ENCODE measurements around the gene FST.

The FST gene

GRCh38 chr5:53438486-53439472 lies 41.6 kb upstream of the FST start:
- H3K4me3 ChIP-seq (ENCODE audit: low read depth, low read length) = no peak overlapping the region
- no peak for DNase-seq (ENCODE audit: low read depth)
- no peak for TF ChIP-seq CTCF (IDR thresholded peaks at IDR 0.05; ENCODE audit: low read depth, low read length, missing control alignments)

GRCh38 chr5:53442961-53443360 lies 37.5 kb upstream of the FST start:
- no peak for DNase-seq (ENCODE audit: low read depth)
- no peak overlapping the region for H3K4me3 ChIP-seq (ENCODE audit: low read depth, low read length)
- no peak for TF ChIP-seq CTCF (IDR thresholded peaks at IDR 0.05; ENCODE audit: low read depth, low read length, missing control alignments)

- no peak for DNase-seq (ENCODE audit: low read depth)
- no peak for TF ChIP-seq CTCF (IDR thresholded peaks at IDR 0.05; ENCODE audit: low read depth, low read length, missing control alignments)
- H3K4me3 ChIP-seq (ENCODE audit: low read depth, low read length) = no peak overlapping the region
These were observed 34.9 kb upstream of the FST start for GRCh38 chr5:53445569-53445968.

GRCh38 chr5:53446908-53447307 lies 33.5 kb upstream of the FST start:
- no peak overlapping the region for H3K4me3 ChIP-seq (ENCODE audit: low read depth, low read length)
- TF ChIP-seq CTCF (IDR thresholded peaks at IDR 0.05; ENCODE audit: low read depth, low read length, missing control alignments) = no peak
- no peak for DNase-seq (ENCODE audit: low read depth)

DNA sequence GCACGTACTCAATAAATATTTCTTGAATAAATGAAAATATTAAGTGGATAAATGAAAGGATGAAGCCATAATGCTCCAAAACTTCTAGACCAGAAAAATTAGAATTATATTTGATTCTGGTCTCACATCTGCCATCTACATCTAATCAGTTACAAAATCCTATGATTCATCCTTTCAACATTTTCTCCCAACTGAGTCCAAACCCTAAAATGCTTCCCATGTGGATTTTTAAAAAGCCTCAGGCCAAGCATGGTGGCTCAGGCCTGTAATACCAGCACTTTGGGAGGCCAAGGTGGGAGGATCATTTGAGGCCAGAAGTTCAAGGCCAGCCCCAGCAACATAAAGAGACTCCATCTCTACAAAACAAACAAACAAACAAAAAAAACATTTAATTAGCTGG lies 31.6 kb upstream of the FST start:
- H3K4me3 ChIP-seq (ENCODE audit: low read depth, low read length) = no peak overlapping the region
- no peak for DNase-seq (ENCODE audit: low read depth)
- TF ChIP-seq CTCF (IDR thresholded peaks at IDR 0.05; ENCODE audit: low read depth, low read length, missing control alignments) = no peak

DNA sequence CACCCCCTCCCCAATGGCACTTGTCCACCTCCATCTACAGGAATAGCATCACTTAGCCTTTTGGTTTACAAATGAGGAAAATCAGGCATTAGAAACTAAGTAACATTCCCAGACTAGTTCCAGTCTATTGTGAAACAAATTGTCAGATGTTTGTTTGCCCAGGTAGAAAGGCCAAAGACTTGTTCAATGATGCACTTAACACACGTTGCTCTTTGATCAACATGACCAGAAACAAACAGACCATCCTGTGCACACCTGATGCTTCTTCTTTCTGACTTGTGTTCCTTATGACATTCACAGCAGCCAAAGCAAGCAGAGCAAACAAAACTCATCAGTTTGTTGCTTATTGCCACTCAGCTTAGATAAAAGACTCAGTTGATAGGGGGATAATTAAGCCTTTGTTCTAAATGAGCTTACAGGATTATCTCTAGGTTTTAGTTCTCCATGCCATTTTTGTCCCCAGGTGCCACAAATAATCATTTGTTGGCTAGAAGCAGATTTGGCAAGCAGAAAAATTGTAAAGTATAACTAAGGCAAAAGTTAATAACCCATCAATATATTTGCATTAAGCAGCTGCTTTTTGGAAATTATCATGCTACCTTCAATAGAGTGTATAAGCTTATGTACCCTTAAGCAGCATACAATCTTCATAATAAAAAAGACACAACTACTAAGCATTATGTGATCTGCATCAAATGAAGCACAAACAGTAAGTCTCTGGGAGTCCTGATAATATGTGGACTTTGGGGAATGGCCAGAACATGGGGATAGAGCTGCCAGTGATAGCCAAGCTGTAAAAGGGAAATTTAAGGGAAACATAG lies 26.3 kb upstream of the FST start:
- no peak for DNase-seq (ENCODE audit: low read depth)
- TF ChIP-seq CTCF (IDR thresholded peaks at IDR 0.05; ENCODE audit: low read depth, low read length, missing control alignments) = no peak
- H3K4me3 ChIP-seq (ENCODE audit: low read depth, low read length) = no peak overlapping the region
